ENCODE results near the gene GPRASP2. TPM values are rescaled to one million over a fixed set of nuclear protein-coding genes. Genes with fewer than 3 reads are reported as not detected.

The GPRASP2 gene
- total RNA-seq, 1 experiment from 2014 or later, result 2.1 TPM

- BruUV-seq (replicated peaks), result no TSS peak
- Histone ChIP-seq H3K4me1 (ENCODE audit: control insufficient read depth in 1 of 2, insufficient read depth in 2 of 2, low read length in 2 of 2) (no peaks in the 10 kb centered on the region), H3K79me2 (ENCODE audit: insufficient read depth, low read length) (no peaks in the 10 kb centered on the region), H3K4me2 (ENCODE audit: low read length) (no peak overlapping the region), H3K9me2 (ENCODE audit: insufficient read depth) (no peaks in the 10 kb centered on the region), H3K9ac (ENCODE audit: low read length) (no peak overlapping the region), H3K9me3 (ENCODE audit: control insufficient read depth in 1 of 2, insufficient read depth in 1 of 2, low read depth in 1 of 2, low read length in 2 of 2) (no peaks in the 10 kb centered on the region), H2AFZ (ENCODE audit: low read depth, low read length, poor library complexity, severe bottlenecking) (no peak overlapping the region), H3K27ac (ENCODE audit: low read depth, low read length) (no peak overlapping the region), H3K36me3 (ENCODE audit: control insufficient read depth in 1 of 2, insufficient read depth in 2 of 2, low read length in 2 of 2) (no peaks in the 10 kb centered on the region), H4K20me1 (ENCODE audit: insufficient read depth) (no peaks in the 10 kb centered on the region), H3K4me3 (replicated peaks in 1 of 2; ENCODE audit: low read depth in 1 of 2, low read length in 2 of 2) (no peak overlapping the region), H3K27me3 (ENCODE audit: insufficient read depth, low read length) (no peaks in the 10 kb centered on the region)
- no peak for TF ChIP-seq EZH2 (IDR thresholded peaks at IDR 0.05)
- TF ChIP-seq SIN3A (IDR thresholded peaks at IDR 0.05; ENCODE audit: low read depth), result no peak
- TF ChIP-seq SP1 (IDR thresholded peaks at IDR 0.05; ENCODE audit: low read depth), result no peak
- TF ChIP-seq EGR1 (IDR thresholded peaks at IDR 0.05; ENCODE audit: low read depth), result no peak
- TF ChIP-seq EZH2phosphoT487 (IDR thresholded peaks at IDR 0.05; ENCODE audit: borderline replicate concordance), result no peak
- no peak for TF ChIP-seq RAD21 (IDR thresholded peaks at IDR 0.05; ENCODE audit: low read depth)
- TF ChIP-seq, protein P1, sequence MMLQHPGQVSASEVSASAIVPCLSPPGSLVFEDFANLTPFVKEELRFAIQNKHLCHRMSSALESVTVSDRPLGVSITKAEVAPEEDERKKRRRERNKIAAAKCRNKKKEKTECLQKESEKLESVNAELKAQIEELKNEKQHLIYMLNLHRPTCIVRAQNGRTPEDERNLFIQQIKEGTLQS (IDR thresholded peaks at IDR 0.05), result no peak
- no peak for TF ChIP-seq CEBPB (IDR thresholded peaks at IDR 0.05; ENCODE audit: low read depth)
- ChIA-PET POLR2A (no interaction called here), CTCF (no interaction called here), RAD21 (ENCODE audit: low non-redundant PET in 1 of 2, low total read pairs in 2 of 2, uncharacterized antibody in 2 of 2, unreplicated experiment in 2 of 2) (no interaction called here)
- DNase-seq (ENCODE audit: low read depth, low spot score) (no peak), ATAC-seq (no peak)
- intact Hi-C loops (cut with micrococcal nuclease), result no loop called here
Observed at GRCh38 chrX:102714994-102715393, 2.7 kb downstream of the GPRASP2 start.

DNA sequence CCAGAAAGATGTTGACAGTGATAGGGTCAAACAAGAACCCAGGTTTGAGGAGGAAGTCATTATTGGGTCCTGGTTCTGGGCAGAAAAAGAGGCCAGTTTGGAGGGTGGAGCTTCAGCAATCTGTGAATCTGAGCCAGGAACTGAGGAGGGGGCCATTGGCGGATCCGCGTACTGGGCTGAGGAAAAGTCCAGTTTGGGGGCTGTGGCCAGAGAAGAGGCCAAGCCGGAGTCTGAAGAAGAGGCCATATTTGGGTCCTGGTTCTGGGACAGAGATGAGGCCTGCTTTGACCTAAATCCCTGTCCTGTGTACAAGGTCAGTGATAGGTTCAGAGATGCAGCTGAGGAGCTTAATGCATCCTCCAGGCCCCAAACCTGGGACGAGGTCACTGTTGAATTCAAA is 3.7 kb downstream of the GPRASP2 start:
- Histone ChIP-seq H3K36me3 (ENCODE audit: control insufficient read depth in 1 of 2, insufficient read depth in 2 of 2, low read length in 2 of 2) (no peaks in the 10 kb centered on the region), H3K27ac (ENCODE audit: low read depth, low read length) (no peak overlapping the region), H3K9me3 (ENCODE audit: control insufficient read depth in 1 of 2, insufficient read depth in 1 of 2, low read depth in 1 of 2, low read length in 2 of 2) (no peaks in the 10 kb centered on the region), H4K20me1 (ENCODE audit: insufficient read depth) (no peaks in the 10 kb centered on the region), H3K9me2 (ENCODE audit: insufficient read depth) (no peaks in the 10 kb centered on the region), H3K27me3 (ENCODE audit: insufficient read depth, low read length) (no peaks in the 10 kb centered on the region), H2AFZ (ENCODE audit: low read depth, low read length, poor library complexity, severe bottlenecking) (no peak overlapping the region), H3K4me2 (ENCODE audit: low read length) (no peak overlapping the region), H3K4me3 (replicated peaks in 1 of 2; ENCODE audit: low read depth in 1 of 2, low read length in 2 of 2) (no peak overlapping the region), H3K79me2 (ENCODE audit: insufficient read depth, low read length) (no peaks in the 10 kb centered on the region), H3K9ac (ENCODE audit: low read length) (no peak overlapping the region), H3K4me1 (ENCODE audit: control insufficient read depth in 1 of 2, insufficient read depth in 2 of 2, low read length in 2 of 2) (no peaks in the 10 kb centered on the region)
- intact Hi-C loops (cut with micrococcal nuclease), result no loop called here
- DNase-seq (ENCODE audit: low read depth, low spot score), result no peak
- ChIA-PET RAD21 (ENCODE audit: low non-redundant PET in 1 of 2, low total read pairs in 2 of 2, uncharacterized antibody in 2 of 2, unreplicated experiment in 2 of 2) (no interaction called here), CTCF (no interaction called here), POLR2A (no interaction called here)
- no peak for ATAC-seq
- BruUV-seq (replicated peaks), result no TSS peak
- TF ChIP-seq SP1 (IDR thresholded peaks at IDR 0.05; ENCODE audit: low read depth), result no peak
- TF ChIP-seq ZFX (IDR thresholded peaks at IDR 0.05), result no peak
- TF ChIP-seq, protein P2, sequence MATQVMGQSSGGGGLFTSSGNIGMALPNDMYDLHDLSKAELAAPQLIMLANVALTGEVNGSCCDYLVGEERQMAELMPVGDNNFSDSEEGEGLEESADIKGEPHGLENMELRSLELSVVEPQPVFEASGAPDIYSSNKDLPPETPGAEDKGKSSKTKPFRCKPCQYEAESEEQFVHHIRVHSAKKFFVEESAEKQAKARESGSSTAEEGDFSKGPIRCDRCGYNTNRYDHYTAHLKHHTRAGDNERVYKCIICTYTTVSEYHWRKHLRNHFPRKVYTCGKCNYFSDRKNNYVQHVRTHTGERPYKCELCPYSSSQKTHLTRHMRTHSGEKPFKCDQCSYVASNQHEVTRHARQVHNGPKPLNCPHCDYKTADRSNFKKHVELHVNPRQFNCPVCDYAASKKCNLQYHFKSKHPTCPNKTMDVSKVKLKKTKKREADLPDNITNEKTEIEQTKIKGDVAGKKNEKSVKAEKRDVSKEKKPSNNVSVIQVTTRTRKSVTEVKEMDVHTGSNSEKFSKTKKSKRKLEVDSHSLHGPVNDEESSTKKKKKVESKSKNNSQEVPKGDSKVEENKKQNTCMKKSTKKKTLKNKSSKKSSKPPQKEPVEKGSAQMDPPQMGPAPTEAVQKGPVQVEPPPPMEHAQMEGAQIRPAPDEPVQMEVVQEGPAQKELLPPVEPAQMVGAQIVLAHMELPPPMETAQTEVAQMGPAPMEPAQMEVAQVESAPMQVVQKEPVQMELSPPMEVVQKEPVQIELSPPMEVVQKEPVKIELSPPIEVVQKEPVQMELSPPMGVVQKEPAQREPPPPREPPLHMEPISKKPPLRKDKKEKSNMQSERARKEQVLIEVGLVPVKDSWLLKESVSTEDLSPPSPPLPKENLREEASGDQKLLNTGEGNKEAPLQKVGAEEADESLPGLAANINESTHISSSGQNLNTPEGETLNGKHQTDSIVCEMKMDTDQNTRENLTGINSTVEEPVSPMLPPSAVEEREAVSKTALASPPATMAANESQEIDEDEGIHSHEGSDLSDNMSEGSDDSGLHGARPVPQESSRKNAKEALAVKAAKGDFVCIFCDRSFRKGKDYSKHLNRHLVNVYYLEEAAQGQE (IDR thresholded peaks at IDR 0.05; ENCODE audit: low read depth), result no peak
- no peak for TF ChIP-seq POLR2AphosphoS5 (IDR thresholded peaks at IDR 0.05; ENCODE audit: low read depth, low read length)
- no peak for TF ChIP-seq SIN3A (IDR thresholded peaks at IDR 0.05; ENCODE audit: low read depth)
- no peak for TF ChIP-seq EZH2phosphoT487 (IDR thresholded peaks at IDR 0.05; ENCODE audit: borderline replicate concordance)
- no peak for TF ChIP-seq CEBPB (IDR thresholded peaks at IDR 0.05; ENCODE audit: low read depth)
- TF ChIP-seq EZH2 (IDR thresholded peaks at IDR 0.05), result no peak
- no peak for TF ChIP-seq ELF1 (IDR thresholded peaks at IDR 0.05; ENCODE audit: borderline replicate concordance, low read depth)
- no peak for TF ChIP-seq CTCF (IDR thresholded peaks at IDR 0.05 in 2 of 3, conservative IDR thresholded peaks at IDR 0.05 in 1 of 3; ENCODE audit: borderline replicate concordance in 1 of 3, insufficient read depth in 1 of 3, low read depth in 2 of 3, low read length in 2 of 3)
- no peak for TF ChIP-seq EGR1 (IDR thresholded peaks at IDR 0.05; ENCODE audit: low read depth)
- TF ChIP-seq JUND (IDR thresholded peaks at IDR 0.05), result no peak
